GM12878 (cell line): ENCODE results near the gene LEKR1. TPM values are rescaled to one million over a fixed set of nuclear protein-coding genes. Genes with fewer than 3 reads are reported as not detected.

Source experiments
- ATAC-seq: fragments of 200-7000 bp; cut with Tn5 transposase; 3 replicates; pipeline ENCODE4 v1.9.1; 2020; ENCODE audit warnings: mild to moderate bottlenecking, moderate library complexity
- BruUV-seq: library from RNA; stranded (reverse); fragments of 400-500 nt; replicated peaks from 2 replicates; lab custom pipeline; 2021; lab: Mats Ljungman, UMichigan
- CTCF ChIA-PET: fragments of 300-600 bp; sonication (Branson Sonifier 250); formaldehyde crosslinking; extraction: SDS; loops from one replicate; lab custom pipeline; 2021; ENCODE audit warnings: inconsistent platforms; lab: Yijun Ruan, JAX
- POLR2A ChIA-PET: fragments of 350-600 bp; formaldehyde crosslinking; extraction: SDS; loops from one replicate; lab custom pipeline; 2021; ENCODE audit warnings: inconsistent platforms; lab: Charles Lee
- RAD21 ChIA-PET: fragments of 300-600 bp; sonication (Branson Sonifier 250); formaldehyde crosslinking; loops from one replicate; lab custom pipeline; 2023; ENCODE audit warnings: antibody characterized with exemption; ENCODE audit not compliant: unreplicated experiment; lab: Charles Lee
- SMC1A ChIA-PET: fragments of 300-600 bp; sonication (Branson Sonifier 250); formaldehyde crosslinking; loops from one replicate; lab custom pipeline; 2023; ENCODE audit not compliant: unreplicated experiment, uncharacterized antibody; lab: Charles Lee
- DNase-seq: peaks from one replicate; pipeline ENCODE4 v3.0.0-alpha.2; 2011; ENCODE audit warnings: low read depth, low spot score
- FAIRE-seq: peaks from 3 replicates; lab custom pipeline; 2011; peaks lifted over from hg19 to GRCh38; lab: Jason Lieb, UNC
- H2AFZ ChIP-seq: 2 replicates; pipeline ENCODE4 v1.6.0; 2011; ENCODE audit warnings: low read depth, low read length, control low read depth; ENCODE audit not compliant: control insufficient read depth
- H3K27ac ChIP-seq: 2 replicates; pipeline ENCODE4 v1.5.1; 2011; ENCODE audit warnings: control low read depth; ENCODE audit not compliant: control insufficient read depth, insufficient read depth
- H3K27me3 ChIP-seq, 2 experiments: replicated peaks in 1 of 2; 2 replicates each; pipeline versions ENCODE4 v1.6.0 to v1.6.1; 2011; ENCODE audit warnings: low read length in 1 of 2; ENCODE audit not compliant: control insufficient read depth in 2 of 2, insufficient read depth in 2 of 2
- H3K36me3 ChIP-seq, 2 experiments: 2 replicates each; pipeline ENCODE4 v1.5.1; 2011; ENCODE audit warnings: low read length in 1 of 2; ENCODE audit not compliant: control insufficient read depth in 2 of 2, insufficient read depth in 2 of 2
- H3K4me1 ChIP-seq: 2 replicates; pipeline ENCODE4 v1.6.1; 2011; ENCODE audit warnings: mild to moderate bottlenecking, low read length, moderate library complexity, mixed read lengths; ENCODE audit not compliant: control insufficient read depth, insufficient read depth
- H3K4me2 ChIP-seq: 2 replicates; pipeline ENCODE4 v1.6.0; 2011; ENCODE audit warnings: control low read depth; ENCODE audit not compliant: control insufficient read depth, insufficient read depth
- H3K4me3 ChIP-seq: fragments of 200-600 bp; sonication (generic); 2 replicates; pipeline ENCODE4 v1.5.1; 2016
- H3K79me2 ChIP-seq: 2 replicates; pipeline ENCODE4 v1.6.0; 2011; ENCODE audit warnings: low read length; ENCODE audit not compliant: control insufficient read depth, insufficient read depth
- H3K9ac ChIP-seq: 2 replicates; pipeline ENCODE4 v1.8.0; 2011; ENCODE audit warnings: low read length, control low read depth, mixed read lengths; ENCODE audit not compliant: control insufficient read depth, insufficient read depth
- H3K9me3 ChIP-seq: replicated peaks from 3 replicates; pipeline ENCODE4 v1.5.1; 2011; ENCODE audit warnings: mild to moderate bottlenecking, low read length; ENCODE audit not compliant: control insufficient read depth, insufficient read depth
- H4K20me1 ChIP-seq: 2 replicates; pipeline ENCODE4 v1.6.0; 2011; ENCODE audit not compliant: control insufficient read depth, insufficient read depth
- E4F1 ChIP-seq: fragments of 450-650 bp; IDR thresholded peaks from 2 replicates; pipeline ENCODE4 v1.6.1; 2018; ENCODE audit warnings: borderline replicate concordance, mild to moderate bottlenecking; ENCODE audit not compliant: partially characterized antibody
- EGR1 ChIP-seq, 2 experiments: IDR thresholded peaks; 1 replicate in 1 of 2; 2 replicates in 1 of 2; pipeline ENCODE4 v1.6.1; 2011 to 2012; ENCODE audit warnings: low read depth in 2 of 2, low read length in 2 of 2, borderline replicate concordance in 1 of 2, mild to moderate bottlenecking in 1 of 2, moderate library complexity in 1 of 2
- FOXK2 ChIP-seq: fragments of 450-650 bp; IDR thresholded peaks from 2 replicates; pipeline ENCODE4 v1.6.1; 2017; ENCODE audit warnings: mild to moderate bottlenecking, moderate library complexity
- HDAC2 ChIP-seq: fragments of 200-600 bp; sonication (generic); IDR thresholded peaks from 2 replicates; pipeline ENCODE4 v1.6.1; 2017
- IRF4 ChIP-seq: IDR thresholded peaks from 2 replicates; pipeline ENCODE4 v1.6.1; 2011; ENCODE audit warnings: low read depth, low read length
- MTA3 ChIP-seq: IDR thresholded peaks from 2 replicates; pipeline ENCODE4 v1.6.1; 2012; ENCODE audit warnings: low read length, inconsistent platforms, borderline replicate concordance
- POLR2AphosphoS5 ChIP-seq: IDR thresholded peaks from 2 replicates; pipeline ENCODE4 v1.6.1; 2011; ENCODE audit warnings: mild to moderate bottlenecking, low read length, inconsistent platforms
- RB1 ChIP-seq: fragments of 450-650 bp; formaldehyde crosslinking; IDR thresholded peaks from 2 replicates; pipeline ENCODE4 v1.6.1; 2017; ENCODE audit warnings: mild to moderate bottlenecking, borderline replicate concordance
- TAF1 ChIP-seq: IDR thresholded peaks from 2 replicates; pipeline ENCODE4 v1.6.1; 2011; ENCODE audit warnings: mild to moderate bottlenecking, low read depth, low read length, borderline replicate concordance
- ZBTB11 ChIP-seq: fragments of 450-650 bp; formaldehyde crosslinking; IDR thresholded peaks from 2 replicates; pipeline ENCODE4 v1.5.0; 2022; ENCODE audit warnings: mild to moderate bottlenecking, missing genetic modification characterization
- ZBTB33 ChIP-seq: fragments of 450-650 bp; IDR thresholded peaks from 2 replicates; pipeline ENCODE4 v1.6.1; 2017; ENCODE audit warnings: mild to moderate bottlenecking
- ZNF217 ChIP-seq: fragments of 450-650 bp; IDR thresholded peaks from 2 replicates; pipeline ENCODE4 v1.6.1; 2017; ENCODE audit warnings: antibody characterized with exemption, mild to moderate bottlenecking
- WGBS: methylation state at CpG from one replicate; pipeline ENCODE4 v1.1.6; 2016; ENCODE audit warnings: low lambda C conversion rate; ENCODE audit not compliant: insufficient replicate concordance, insufficient coverage; ENCODE audit errors: missing lambda C conversion rate; 5-methylcytosine and 5-hydroxymethylcytosine counted together
- in situ Hi-C: fragments of 300-500 bp; cut with MboI; formaldehyde crosslinking; loops from 9 replicates; pipeline ENCODE4 v1.14.3; 2018; ENCODE audit warnings: mixed read lengths
- intact Hi-C: fragments of 100-400 bp; cut with micrococcal nuclease; formaldehyde crosslinking; loops from one replicate; pipeline ENCODE4 v1.14.2; 2022; ENCODE audit not compliant: unreplicated experiment
- polyA plus RNA-seq, 11 experiments: library from polyadenylated mRNA; depleted of rRNA in 4 of 11; unstranded in 6 of 11; stranded (reverse) in 5 of 11; fragments of >200 nt; fragmentation: Nextera tagmentation in 4 of 11; fragmentation: Illumina TruSeq in 1 of 11; extraction: Ambion mirVana in 4 of 11; extraction: Trizol in 1 of 11; gene quantifications; 1 replicate in 1 of 11; 2 replicates in 10 of 11; pipeline versions ENCODE4 v1.2.1 to v1.2.3, GENCODE V29; 2011 to 2016; ENCODE audit warnings: inconsistent platforms in 2 of 11, missing spikeins in 2 of 11, low read depth in 1 of 11
- total RNA-seq, 4 experiments: library from RNA; depleted of rRNA in 3 of 4; stranded (reverse); fragments of >200 nt in 3 of 4; fragmentation: Illumina TruSeq in 1 of 4; extraction: Trizol in 1 of 4; gene quantifications; 2 replicates each; pipeline versions ENCODE4 v1.2.1 to v1.2.3, GENCODE V29; 2013 to 2021

Gene LEKR1
- total and polyA plus RNA-seq, 10 of the 15 experiments (the other 5 are each of a cell fraction or from before 2014, with no cell fraction given): 0.48 to 3.2 (median 1.3) TPM

- H3K36me3 ChIP-seq: no peaks in the 10 kb centered on the region
- H3K4me2 ChIP-seq: no peak overlapping the region
- H3K27me3 ChIP-seq: no peaks in the 10 kb centered on the region
- TF ChIP-seq ZNF217 (no peak), E4F1 (no peak), MTA3 (no peak), ZBTB11 (CRISPR knock-in tag) (no peak), EGR1 (IDR thresholded peaks at IDR 0.05; ENCODE audit: borderline replicate concordance in 1 of 2, low read depth in 2 of 2, low read length in 2 of 2) (no peak), IRF4 (no peak), HDAC2 (no peak), RB1 (no peak), ZBTB33 (no peak), TAF1 (no peak), FOXK2 (no peak), POLR2AphosphoS5 (no peak)
- DNase-seq (no peak), ATAC-seq (no peak), FAIRE-seq (no peak)
- H3K27ac ChIP-seq: no peak overlapping the region
- H3K4me1 ChIP-seq: peaks cover 15% of the 10 kb centered on the region
- RAD21 ChIA-PET: interaction anchor here (0.8 to 1.1 kb wide), 3 partner anchors 14 to 249 kb away, joined by 3 read pairs; no protein-coding TSS in a partner anchor
- POLR2A ChIA-PET: no interaction called here
- no peaks in the 10 kb centered on the region for H4K20me1 ChIP-seq
- no peak overlapping the region for H3K9ac ChIP-seq
- no peaks in the 10 kb centered on the region for H3K9me3 ChIP-seq
- CTCF ChIA-PET: interaction anchor here (1.0 to 1.6 kb wide), 4 partner anchors 8 to 91 kb away, joined by 3 to 8 read pairs (median 3); partner anchors contain the start of gene CCNL1
- no peaks in the 10 kb centered on the region for H3K79me2 ChIP-seq
- intact Hi-C loops (no loop called here), in situ Hi-C loops (no loop called here)
- BruUV-seq: no TSS peak
- H2AFZ ChIP-seq: no peak overlapping the region
- 74% methylated on average over 4 of the region's 4 CpGs for WGBS
- H3K4me3 ChIP-seq: no peak overlapping the region
- SMC1A ChIA-PET: interaction anchor here (0.5 to 1.2 kb wide), 5 partner anchors 20 to 546 kb away, joined by 3 read pairs; no protein-coding TSS in a partner anchor
Measured at GRCh38 chr3:157069406-157069805, 243.3 kb downstream of the LEKR1 start.
